Panc1 (cell line): ENCODE results near the gene HIGD1C. TPM values are rescaled to one million over a fixed set of nuclear protein-coding genes. Genes with fewer than 3 reads are reported as not detected.

Experiments
- ATAC-seq: fragments of 200-7000 bp; cut with Tn5 transposase; 2 replicates; pipeline ENCODE4 v1.9.1; 2020; ENCODE audit warnings: mild to moderate bottlenecking, moderate library complexity
- BruUV-seq: library from RNA; stranded (reverse); fragments of 400-500 nt; replicated peaks from 2 replicates; lab custom pipeline; 2021; lab: Mats Ljungman, UMichigan
- CTCF ChIA-PET: fragments of 300-600 bp; sonication (Branson Sonifier 250); formaldehyde crosslinking; loops from one replicate; lab custom pipeline; 2022; ENCODE audit warnings: antibody characterized with exemption; lab: Charles Lee
- POLR2A ChIA-PET: fragments of 300-600 bp; sonication (Branson Sonifier 250); formaldehyde crosslinking; loops from one replicate; lab custom pipeline; 2022; ENCODE audit warnings: antibody characterized with exemption; lab: Charles Lee
- DNase-seq: peaks from one replicate; pipeline ENCODE4 v3.0.0-alpha.2; 2010; ENCODE audit warnings: low read depth, low spot score
- H3K27ac ChIP-seq: 2 replicates; pipeline ENCODE4 v1.5.1; 2011; ENCODE audit warnings: mild to moderate bottlenecking, low read length, inconsistent platforms
- H3K27me3 ChIP-seq: fragments of 200-500 bp; sonication (Bioruptor generic); 2 replicates; pipeline ENCODE4 v1.6.0; 2014; ENCODE audit warnings: low read length, inconsistent platforms; ENCODE audit not compliant: control insufficient read depth, insufficient read depth
- H3K36me3 ChIP-seq: fragments of 200-500 bp; sonication (Bioruptor generic); 2 replicates; pipeline ENCODE4 v1.5.1; 2014; ENCODE audit warnings: inconsistent platforms, mild to moderate bottlenecking, low read length, moderate library complexity; ENCODE audit not compliant: control insufficient read depth, insufficient read depth
- H3K4me1 ChIP-seq: 2 replicates; pipeline ENCODE4 v1.5.1; 2011; ENCODE audit warnings: inconsistent platforms, mild to moderate bottlenecking, low read length, moderate library complexity; ENCODE audit not compliant: control insufficient read depth, insufficient read depth
- H3K4me3 ChIP-seq, 2 experiments: 2 replicates each; pipeline ENCODE4 v1.5.1; 2011 to 2012; ENCODE audit warnings: low read depth in 2 of 2, low read length in 2 of 2, mild to moderate bottlenecking in 2 of 2, inconsistent platforms in 1 of 2, moderate library complexity in 1 of 2
- H3K9me3 ChIP-seq: fragments of 200-500 bp; sonication (Bioruptor generic); 2 replicates; pipeline ENCODE4 v1.5.1; 2014; ENCODE audit warnings: low read depth, mild to moderate bottlenecking, inconsistent platforms, low read length, moderate library complexity; ENCODE audit not compliant: control insufficient read depth, insufficient read depth
- CTCF ChIP-seq: fragments of 450-650 bp; IDR thresholded peaks from 2 replicates; pipeline ENCODE4 v1.5.1; 2017; ENCODE audit warnings: mild to moderate bottlenecking
- POLR2AphosphoS5 ChIP-seq: IDR thresholded peaks from 2 replicates; pipeline ENCODE4 v1.6.1; 2012; ENCODE audit warnings: mild to moderate bottlenecking, low read depth, low read length, moderate library complexity
- REST ChIP-seq, 2 experiments: IDR thresholded peaks; 2 replicates each; pipeline ENCODE4 v1.6.1; 2011 to 2012; ENCODE audit warnings: low read depth in 2 of 2, control low read depth in 1 of 2, low read length in 1 of 2, mild to moderate bottlenecking in 1 of 2, moderate library complexity in 1 of 2; ENCODE audit not compliant: insufficient read depth in 1 of 2
- SIN3A ChIP-seq: IDR thresholded peaks from 2 replicates; pipeline ENCODE4 v1.6.1; 2012; ENCODE audit warnings: low read depth, mild to moderate bottlenecking, low read length, moderate library complexity, borderline replicate concordance; ENCODE audit not compliant: insufficient read depth
- TCF7L2 ChIP-seq: IDR thresholded peaks from 2 replicates; pipeline ENCODE4 v1.6.1; 2011; ENCODE audit warnings: mild to moderate bottlenecking, low read depth, low read length, inconsistent platforms
- in situ Hi-C: cut with HindIII; loops from 2 replicates; pipeline ENCODE4 v1.10.0; 2016; ENCODE audit warnings: low sequenced_read_pairs, low pct_unique_long_range_greater_than_20kb
- intact Hi-C: fragments of 100-400 bp; cut with micrococcal nuclease; formaldehyde crosslinking; loops from one replicate; pipeline ENCODE4 v1.10.0; 2022; ENCODE audit not compliant: unreplicated experiment
- total RNA-seq: library from RNA; stranded (reverse); gene quantifications from one replicate; pipeline ENCODE4 v1.2.1, GENCODE V29; 2021; ENCODE audit not compliant: unreplicated experiment

Gene HIGD1C
- total RNA-seq, 1 experiment from 2014 or later = not detected

GRCh38 chr12:51005671-51006070 lies 53.3 kb downstream of the HIGD1C start:
- no TSS peak for BruUV-seq
- H3K4me3 ChIP-seq = no peak overlapping the region
- H3K4me1 ChIP-seq = no peaks in the 10 kb centered on the region; the same call in 1 of the 2 replicates
- TF ChIP-seq TCF7L2 (no peak), POLR2AphosphoS5 (no peak), SIN3A (no peak), CTCF (no peak), REST (IDR thresholded peaks at IDR 0.05; ENCODE audit: insufficient read depth in 1 of 2, low read depth in 2 of 2, low read length in 1 of 2) (no peak)
- in situ Hi-C loops (no loop called here), intact Hi-C loops (no loop called here)
- no peaks in the 10 kb centered on the region for H3K9me3 ChIP-seq
- H3K27ac ChIP-seq = no peak overlapping the region
- DNase-seq (no peak), ATAC-seq (no peak)
- POLR2A ChIA-PET = no interaction called here
- H3K36me3 ChIP-seq = peaks cover 4% of the 10 kb centered on the region; the same call in 1 of the 2 replicates
- CTCF ChIA-PET = no interaction called here
- no peaks in the 10 kb centered on the region for H3K27me3 ChIP-seq

- no peak for ATAC-seq
- CTCF ChIA-PET = interaction anchor here (0.7 kb wide), 1 partner anchor 28 kb away, joined by 5 read pairs; no protein-coding TSS in a partner anchor
- Histone ChIP-seq H3K9me3 (no peaks in the 10 kb centered on the region), H3K4me3 (no peak overlapping the region), H3K4me1 (no peaks in the 10 kb centered on the region; the same call in 1 of the 2 replicates), H3K27ac (no peak overlapping the region), H3K36me3 (peaks cover 4% of the 10 kb centered on the region; the same call in 1 of the 2 replicates), H3K27me3 (no peaks in the 10 kb centered on the region)
- POLR2A ChIA-PET = no interaction called here
- intact Hi-C loops = no loop called here
- BruUV-seq = no TSS peak
- no peak for DNase-seq
- TF ChIP-seq REST (IDR thresholded peaks at IDR 0.05; ENCODE audit: insufficient read depth in 1 of 2, low read depth in 2 of 2, low read length in 1 of 2) (no peak), SIN3A (no peak), POLR2AphosphoS5 (no peak), TCF7L2 (no peak), CTCF (no peak)
- in situ Hi-C loops = no loop called here
Measured at GRCh38 chr12:51008329-51009055, 56.1 kb downstream of the HIGD1C start.
